Stimulated activated CD4-positive, alpha-beta T cell treated with anti-CD3 and anti-CD28 coated beads, Interleukin-2, amount 100 ng/mL, for 24 hours (primary cell): ENCODE measurements around the gene MAGEC1.
"Not testable (repeated sequence)": the region's sequence is repeated elsewhere in the genome, so short reads cannot be mapped to it uniquely, and the experiment has no call there.

Experiments
- DNase-seq, 2 donors: peaks; one replicate each; pipeline ENCODE4 v3.0.0-alpha.2; 2020

MAGEC1 gene, protein sequence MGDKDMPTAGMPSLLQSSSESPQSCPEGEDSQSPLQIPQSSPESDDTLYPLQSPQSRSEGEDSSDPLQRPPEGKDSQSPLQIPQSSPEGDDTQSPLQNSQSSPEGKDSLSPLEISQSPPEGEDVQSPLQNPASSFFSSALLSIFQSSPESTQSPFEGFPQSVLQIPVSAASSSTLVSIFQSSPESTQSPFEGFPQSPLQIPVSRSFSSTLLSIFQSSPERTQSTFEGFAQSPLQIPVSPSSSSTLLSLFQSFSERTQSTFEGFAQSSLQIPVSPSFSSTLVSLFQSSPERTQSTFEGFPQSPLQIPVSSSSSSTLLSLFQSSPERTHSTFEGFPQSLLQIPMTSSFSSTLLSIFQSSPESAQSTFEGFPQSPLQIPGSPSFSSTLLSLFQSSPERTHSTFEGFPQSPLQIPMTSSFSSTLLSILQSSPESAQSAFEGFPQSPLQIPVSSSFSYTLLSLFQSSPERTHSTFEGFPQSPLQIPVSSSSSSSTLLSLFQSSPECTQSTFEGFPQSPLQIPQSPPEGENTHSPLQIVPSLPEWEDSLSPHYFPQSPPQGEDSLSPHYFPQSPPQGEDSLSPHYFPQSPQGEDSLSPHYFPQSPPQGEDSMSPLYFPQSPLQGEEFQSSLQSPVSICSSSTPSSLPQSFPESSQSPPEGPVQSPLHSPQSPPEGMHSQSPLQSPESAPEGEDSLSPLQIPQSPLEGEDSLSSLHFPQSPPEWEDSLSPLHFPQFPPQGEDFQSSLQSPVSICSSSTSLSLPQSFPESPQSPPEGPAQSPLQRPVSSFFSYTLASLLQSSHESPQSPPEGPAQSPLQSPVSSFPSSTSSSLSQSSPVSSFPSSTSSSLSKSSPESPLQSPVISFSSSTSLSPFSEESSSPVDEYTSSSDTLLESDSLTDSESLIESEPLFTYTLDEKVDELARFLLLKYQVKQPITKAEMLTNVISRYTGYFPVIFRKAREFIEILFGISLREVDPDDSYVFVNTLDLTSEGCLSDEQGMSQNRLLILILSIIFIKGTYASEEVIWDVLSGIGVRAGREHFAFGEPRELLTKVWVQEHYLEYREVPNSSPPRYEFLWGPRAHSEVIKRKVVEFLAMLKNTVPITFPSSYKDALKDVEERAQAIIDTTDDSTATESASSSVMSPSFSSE

GRCh38 chrX:141903400-141904155, at the start of gene MAGEC1:
Gene MAGEC1, plus strand, starts transcription at chrX:141903894. Its CDS starts 1,179 bp downstream, at chrX:141905073.
- no peak for DNase-seq

DNA sequence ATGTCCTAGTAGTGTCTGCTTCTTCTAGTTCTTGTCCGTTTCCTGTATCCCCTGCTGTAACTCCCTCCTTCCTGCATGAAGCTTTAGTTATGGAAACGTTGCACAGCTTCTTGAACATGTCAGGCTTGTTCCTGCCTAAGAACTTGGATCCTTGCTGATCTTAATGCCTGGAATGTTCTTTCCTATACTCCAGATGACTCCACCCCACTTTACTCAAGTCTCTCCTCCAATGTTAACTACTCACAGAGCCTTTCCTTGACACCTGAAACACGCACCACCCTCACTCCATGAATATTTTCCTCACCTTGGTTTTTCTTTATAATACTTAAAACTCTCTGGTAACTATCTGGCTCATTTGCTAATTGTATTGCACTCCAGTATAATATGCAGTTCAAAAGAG, 46.2 kb upstream of the MAGEC1 start:
- DNase-seq = no peak

- DNase-seq = no peak
Measured at GRCh38 chrX:141879616-141880015, 24.1 kb upstream of the MAGEC1 start.

DNA sequence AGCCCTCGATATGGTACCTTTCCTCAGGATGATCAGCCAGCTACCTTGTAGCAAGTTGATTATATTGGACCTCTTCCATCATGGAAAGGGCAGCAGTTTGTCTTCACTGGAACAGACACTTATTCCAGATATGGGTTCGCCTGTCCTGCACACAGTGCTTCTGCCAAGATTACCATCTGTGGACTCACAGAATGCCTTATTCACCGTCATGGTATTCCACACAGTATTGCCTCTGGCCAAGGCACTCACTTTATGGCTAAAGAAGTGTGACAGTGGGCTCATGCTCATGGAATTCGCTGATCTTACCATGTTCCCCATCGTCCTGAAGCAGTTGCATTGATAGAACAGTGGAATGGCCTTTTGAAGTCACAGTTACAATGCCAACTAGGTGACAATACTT, 14.9 kb upstream of the MAGEC1 start:
- not testable (repeated sequence) for DNase-seq

GRCh38 chrX:141894733-141895132, 9.0 kb upstream of the MAGEC1 start:
- no peak for DNase-seq

DNA sequence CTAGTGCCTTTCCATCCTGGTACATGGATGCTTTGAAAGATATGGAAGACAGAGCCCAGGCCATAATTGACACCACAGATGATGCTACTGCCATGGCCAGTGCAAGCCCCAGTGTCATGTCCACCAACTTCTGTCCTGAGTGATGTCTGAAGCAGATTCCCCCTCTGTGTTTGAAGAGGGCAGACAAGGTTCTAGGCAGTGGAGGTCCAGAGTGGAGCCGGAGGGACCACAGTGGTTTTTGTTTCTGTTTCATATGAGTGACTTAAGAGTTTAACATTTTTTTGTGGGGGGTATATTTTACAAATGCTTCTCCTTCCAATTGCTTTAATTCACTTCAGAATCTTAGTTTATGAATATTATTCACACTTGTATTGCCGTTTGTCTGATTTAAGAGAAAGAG, 6.0 kb upstream of the MAGEC1 start:
- DNase-seq = no peak

GRCh38 chrX:141902366-141902765, 1.3 kb upstream of the MAGEC1 start:
- no peak for DNase-seq

GRCh38 chrX:141904262-141904661, 568 bp downstream of the MAGEC1 start:
- DNase-seq = no peak

DNA sequence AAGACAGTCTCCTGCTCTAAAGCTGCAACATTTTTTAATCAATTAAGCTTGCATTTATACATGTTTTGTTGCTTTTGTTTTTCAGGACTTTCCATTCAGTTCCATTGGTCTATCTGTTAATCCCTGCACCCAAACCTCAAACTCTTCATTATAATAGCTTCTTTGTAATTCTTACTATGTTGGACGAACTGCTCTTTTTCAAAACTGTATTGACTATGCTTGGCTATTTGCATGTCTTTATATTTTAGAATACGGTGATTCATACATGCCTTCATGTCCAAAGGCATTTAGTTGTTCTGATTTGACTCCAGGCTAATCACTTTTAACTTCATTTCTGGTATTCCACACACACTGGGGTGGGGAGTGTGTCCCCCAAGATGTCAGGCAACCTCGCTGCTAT, 14.1 kb downstream of the MAGEC1 start:
- DNase-seq = no peak

DNA sequence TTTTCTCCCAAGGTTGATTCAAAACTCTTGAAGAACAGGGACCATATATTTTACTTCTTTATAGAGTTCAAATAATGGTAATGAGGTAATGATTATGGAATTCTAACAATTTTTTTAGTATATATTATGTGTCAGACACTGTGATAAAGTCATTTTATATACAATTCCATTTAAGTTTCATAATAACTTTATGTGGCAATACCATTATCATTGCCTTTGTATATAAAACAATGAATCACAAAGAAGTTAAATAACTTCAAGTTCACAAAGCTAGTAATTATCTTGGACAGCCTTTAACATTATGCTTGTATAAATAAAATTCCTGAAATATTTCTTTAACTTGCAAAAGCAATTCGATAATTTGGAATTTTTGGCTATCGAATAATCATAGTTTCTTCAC, 20.6 kb downstream of the MAGEC1 start:
- no peak for DNase-seq

DNA sequence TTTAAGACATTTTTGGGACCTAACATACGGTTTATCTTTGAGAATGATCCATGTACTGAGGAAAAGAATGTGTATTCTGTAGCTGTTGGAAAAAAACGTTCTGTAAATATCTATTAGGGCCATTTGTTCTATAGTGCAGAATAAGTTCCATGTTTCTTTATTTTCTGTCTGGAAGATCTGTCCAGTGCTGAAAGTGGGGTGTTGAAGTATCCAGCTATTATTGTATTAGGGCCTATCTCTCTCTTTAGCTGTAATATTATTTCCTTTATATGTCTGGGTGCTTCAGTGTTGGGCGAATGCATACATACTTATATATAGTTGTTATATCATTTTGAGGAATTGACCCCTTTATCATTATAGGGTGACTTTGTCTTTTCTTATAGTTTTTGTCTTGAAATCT, 24.7 kb downstream of the MAGEC1 start:
- no peak for DNase-seq

GRCh38 chrX:141934059-141934641, 30.5 kb downstream of the MAGEC1 start:
- DNase-seq = no peak

DNA sequence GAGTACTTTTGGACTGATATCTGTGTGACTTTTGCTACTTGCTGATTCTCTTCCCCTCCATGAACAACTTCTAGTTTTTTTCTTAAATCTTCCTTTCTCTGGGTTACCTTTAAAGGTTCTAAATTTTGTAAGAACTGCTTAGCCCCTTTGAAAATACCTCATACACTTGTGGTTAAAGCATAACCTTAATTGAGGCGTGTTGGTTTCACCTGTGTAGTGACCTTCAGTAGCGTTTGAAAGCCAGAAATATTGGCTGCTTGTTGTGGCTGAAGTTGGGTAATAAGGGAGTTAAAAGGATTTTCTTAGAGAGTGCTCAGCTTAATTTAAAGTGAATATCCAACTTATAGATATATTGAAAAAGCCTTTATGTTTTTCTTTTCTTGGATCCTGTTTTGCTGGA, 32.0 kb downstream of the MAGEC1 start:
- DNase-seq = no peak

DNA sequence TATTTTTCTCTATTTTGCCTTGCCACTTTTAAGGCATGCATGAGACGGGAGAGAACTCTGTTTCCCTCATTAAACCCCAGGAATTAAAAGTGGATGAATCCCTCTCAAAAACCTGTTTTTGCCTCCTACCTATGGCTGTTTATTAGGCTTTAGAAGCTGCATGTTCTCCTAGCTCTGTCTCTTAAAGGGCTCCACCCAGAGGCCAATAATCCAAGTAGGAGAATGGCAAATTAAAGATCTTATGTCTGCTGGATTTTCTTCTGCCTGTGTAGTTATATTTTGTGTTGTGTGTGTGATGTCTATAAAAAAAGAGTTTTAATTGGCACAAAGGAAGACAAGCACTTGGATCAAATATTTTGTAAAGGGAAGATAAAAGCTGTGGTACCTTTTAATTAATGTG, 32.4 kb downstream of the MAGEC1 start:
- no peak for DNase-seq

DNA sequence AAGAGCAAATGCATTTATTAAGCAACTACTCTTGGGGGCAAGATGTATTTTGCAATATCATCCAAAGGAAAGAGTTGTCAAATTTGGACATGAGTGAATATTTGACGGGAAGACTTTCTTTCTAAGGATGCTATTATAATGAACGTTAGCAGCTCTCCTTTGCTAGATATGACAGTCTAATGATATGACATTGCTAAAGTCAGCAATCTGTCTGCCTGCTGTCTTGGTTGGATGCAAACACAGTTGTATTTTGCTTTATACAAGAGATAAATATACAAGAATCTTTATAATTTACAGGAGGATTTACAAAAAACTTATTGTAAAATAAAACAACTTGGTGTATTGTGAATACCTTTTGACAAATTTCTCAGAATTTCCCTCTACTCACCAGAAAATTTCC, 37.5 kb downstream of the MAGEC1 start:
- DNase-seq = no peak

DNA sequence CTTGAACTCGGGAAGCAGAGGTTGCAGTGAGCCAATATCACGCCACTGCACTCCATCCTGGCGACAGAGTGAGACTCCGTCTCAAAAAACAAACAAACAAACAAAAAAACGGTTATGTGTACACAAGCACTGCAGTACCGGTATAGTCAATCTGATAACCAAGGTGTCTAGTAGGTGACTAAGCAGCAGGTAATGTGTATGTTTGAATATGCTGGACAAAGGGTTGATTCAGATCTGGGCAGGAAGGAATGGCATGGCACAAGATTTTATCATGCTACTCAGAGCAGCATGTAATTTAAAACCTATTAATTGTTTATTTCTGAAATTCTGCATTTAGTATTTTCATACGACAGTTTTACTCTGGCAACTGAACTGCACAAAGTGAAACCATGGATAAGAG, 41.7 kb downstream of the MAGEC1 start:
- DNase-seq = no peak

- no peak for DNase-seq
Measured at GRCh38 chrX:141947350-141947749, 43.7 kb downstream of the MAGEC1 start.

GRCh38 chrX:141952603-141953002, 48.9 kb downstream of the MAGEC1 start:
- DNase-seq = no peak

- no peak for DNase-seq
Measured at GRCh38 chrX:141958675-141959074, 55.0 kb downstream of the MAGEC1 start.
